B cell (primary cell): ENCODE results near the gene HMCN1.

Experiments used
- EZH2 ChIP-seq: IDR thresholded peaks from 2 replicates; pipeline ENCODE4 v1.6.1; 2012; ENCODE audit warnings: borderline replicate concordance, low read depth, mild to moderate bottlenecking, moderate library complexity, low read length; ENCODE audit not compliant: insufficient read depth, poor library complexity, severe bottlenecking
- TF ChIP-seq, protein P1 (sequence below): fragments of 200-600 bp; IDR thresholded peaks from one replicate; pipeline ENCODE4 v1.8.0; 2022; ENCODE audit warnings: antibody characterized with exemption, mild to moderate bottlenecking

DNA sequence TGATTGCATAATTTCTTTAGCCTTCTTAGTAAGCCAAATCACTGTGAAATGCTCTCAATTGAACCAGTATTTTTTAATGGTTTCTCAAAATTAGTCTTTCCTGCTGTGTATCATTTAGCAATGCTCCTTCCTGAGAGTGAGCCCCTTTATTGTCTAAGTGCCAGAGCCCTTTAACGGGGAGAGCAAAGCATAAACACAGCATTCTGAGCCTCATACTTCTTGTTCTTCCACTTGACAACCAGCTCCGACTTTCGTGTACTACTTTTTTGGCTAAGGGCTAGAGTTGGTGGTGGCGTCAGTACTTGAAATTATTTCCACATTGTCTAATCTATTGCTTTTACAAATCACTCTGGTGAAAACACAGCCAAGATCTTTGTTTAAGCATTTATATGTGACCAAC is 341.8 kb downstream of the HMCN1 start:
- TF ChIP-seq EZH2, result no peak
- TF ChIP-seq, protein P1, sequence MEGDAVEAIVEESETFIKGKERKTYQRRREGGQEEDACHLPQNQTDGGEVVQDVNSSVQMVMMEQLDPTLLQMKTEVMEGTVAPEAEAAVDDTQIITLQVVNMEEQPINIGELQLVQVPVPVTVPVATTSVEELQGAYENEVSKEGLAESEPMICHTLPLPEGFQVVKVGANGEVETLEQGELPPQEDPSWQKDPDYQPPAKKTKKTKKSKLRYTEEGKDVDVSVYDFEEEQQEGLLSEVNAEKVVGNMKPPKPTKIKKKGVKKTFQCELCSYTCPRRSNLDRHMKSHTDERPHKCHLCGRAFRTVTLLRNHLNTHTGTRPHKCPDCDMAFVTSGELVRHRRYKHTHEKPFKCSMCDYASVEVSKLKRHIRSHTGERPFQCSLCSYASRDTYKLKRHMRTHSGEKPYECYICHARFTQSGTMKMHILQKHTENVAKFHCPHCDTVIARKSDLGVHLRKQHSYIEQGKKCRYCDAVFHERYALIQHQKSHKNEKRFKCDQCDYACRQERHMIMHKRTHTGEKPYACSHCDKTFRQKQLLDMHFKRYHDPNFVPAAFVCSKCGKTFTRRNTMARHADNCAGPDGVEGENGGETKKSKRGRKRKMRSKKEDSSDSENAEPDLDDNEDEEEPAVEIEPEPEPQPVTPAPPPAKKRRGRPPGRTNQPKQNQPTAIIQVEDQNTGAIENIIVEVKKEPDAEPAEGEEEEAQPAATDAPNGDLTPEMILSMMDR, result no peak
